Measurements from ENCODE around the gene RAB25.

RAB25 gene

GRCh38 chr1:156077430-156077760 lies 16.4 kb downstream of the RAB25 start:
- H3K36me3 ChIP-seq (ENCODE audit: control insufficient read depth, insufficient read depth, low read length), result no peaks in the 10 kb centered on the region
- H3K9me3 ChIP-seq (ENCODE audit: control insufficient read depth, insufficient read depth, low read length), result no peaks in the 10 kb centered on the region
- WGBS (ENCODE audit: insufficient coverage, insufficient read length), result no CpG with 5 or more reads among the region's 19 CpGs
- no peak overlapping the region for H3K27ac ChIP-seq (ENCODE audit: low read length)
- H3K4me3 ChIP-seq (ENCODE audit: low read length), result no peak overlapping the region
- H3K27me3 ChIP-seq (ENCODE audit: control insufficient read depth, insufficient read depth, low read length), result no peaks in the 10 kb centered on the region
- no peak for DNase-seq (ENCODE audit: low read depth, low spot score)
- H3K4me1 ChIP-seq (ENCODE audit: control insufficient read depth, insufficient read depth, low read length), result peaks cover 28% of the 10 kb centered on the region

GRCh38 chr1:156078728-156079127 lies 17.8 kb downstream of the RAB25 start:
- no peak overlapping the region for H3K4me3 ChIP-seq (ENCODE audit: low read length)

GRCh38 chr1:156079762-156080161 lies 18.8 kb downstream of the RAB25 start:
- no peak overlapping the region; the same call in 1 of the 2 replicates for H3K4me3 ChIP-seq (ENCODE audit: low read length)
- no CpG with 5 or more reads among the region's 5 CpGs for WGBS (ENCODE audit: insufficient coverage, insufficient read length)

More at GRCh38 chr1:156078728-156079127, 17.8 kb downstream of the RAB25 start:
- H3K36me3 ChIP-seq (ENCODE audit: control insufficient read depth, insufficient read depth, low read length), result no peaks in the 10 kb centered on the region
- H3K4me1 ChIP-seq (ENCODE audit: control insufficient read depth, insufficient read depth, low read length), result peaks cover 21% of the 10 kb centered on the region
- WGBS (ENCODE audit: insufficient coverage, insufficient read length), result no CpG with 5 or more reads among the region's 5 CpGs
- H3K9me3 ChIP-seq (ENCODE audit: control insufficient read depth, insufficient read depth, low read length), result no peaks in the 10 kb centered on the region
- no peak overlapping the region for H3K27ac ChIP-seq (ENCODE audit: low read length)
- no peak for DNase-seq (ENCODE audit: low read depth, low spot score)
- H3K27me3 ChIP-seq (ENCODE audit: control insufficient read depth, insufficient read depth, low read length), result no peaks in the 10 kb centered on the region

GRCh38 chr1:156080241-156080862 lies 19.4 kb downstream of the RAB25 start:
- H3K4me1 ChIP-seq (ENCODE audit: control insufficient read depth, insufficient read depth, low read length), result peaks cover 20% of the 10 kb centered on the region
- WGBS (ENCODE audit: insufficient coverage, insufficient read length), result no CpG with 5 or more reads among the region's 8 CpGs
- H3K4me3 ChIP-seq (ENCODE audit: low read length), result peak overlapping the region; percentile 49; the same call in 1 of the 2 replicates

More at GRCh38 chr1:156079762-156080161, 18.8 kb downstream of the RAB25 start:
- Histone ChIP-seq H3K27ac (ENCODE audit: low read length) (no peak overlapping the region), H3K9me3 (ENCODE audit: control insufficient read depth, insufficient read depth, low read length) (no peaks in the 10 kb centered on the region), H3K27me3 (ENCODE audit: control insufficient read depth, insufficient read depth, low read length) (no peaks in the 10 kb centered on the region), H3K36me3 (ENCODE audit: control insufficient read depth, insufficient read depth, low read length) (no peaks in the 10 kb centered on the region), H3K4me1 (ENCODE audit: control insufficient read depth, insufficient read depth, low read length) (peaks cover 23% of the 10 kb centered on the region)
- DNase-seq (ENCODE audit: low read depth, low spot score), result no peak

GRCh38 chr1:156080863-156081179 lies 19.9 kb downstream of the RAB25 start:
- WGBS (ENCODE audit: insufficient coverage, insufficient read length), result no CpG with 5 or more reads among the region's 4 CpGs
- Histone ChIP-seq H3K4me1 (ENCODE audit: control insufficient read depth, insufficient read depth, low read length) (peaks cover 17% of the 10 kb centered on the region), H3K4me3 (ENCODE audit: low read length) (peak overlapping the region; percentile 49), H3K36me3 (ENCODE audit: control insufficient read depth, insufficient read depth, low read length) (no peaks in the 10 kb centered on the region), H3K27me3 (ENCODE audit: control insufficient read depth, insufficient read depth, low read length) (no peaks in the 10 kb centered on the region), H3K9me3 (ENCODE audit: control insufficient read depth, insufficient read depth, low read length) (no peaks in the 10 kb centered on the region), H3K27ac (ENCODE audit: low read length) (no peak overlapping the region)
- no peak for DNase-seq (ENCODE audit: low read depth, low spot score)

More at GRCh38 chr1:156080241-156080862, 19.4 kb downstream of the RAB25 start:
- Histone ChIP-seq H3K9me3 (ENCODE audit: control insufficient read depth, insufficient read depth, low read length) (no peaks in the 10 kb centered on the region), H3K27me3 (ENCODE audit: control insufficient read depth, insufficient read depth, low read length) (no peaks in the 10 kb centered on the region), H3K27ac (ENCODE audit: low read length) (no peak overlapping the region), H3K36me3 (ENCODE audit: control insufficient read depth, insufficient read depth, low read length) (no peaks in the 10 kb centered on the region)
- DNase-seq (ENCODE audit: low read depth, low spot score), result no peak

- peaks cover 14% of the 10 kb centered on the region for H3K4me1 ChIP-seq (ENCODE audit: control insufficient read depth, insufficient read depth, low read length)
Measured at GRCh38 chr1:156081180-156081916, 20.4 kb downstream of the RAB25 start.

GRCh38 chr1:156081917-156082308 lies 21.0 kb downstream of the RAB25 start:
- WGBS (ENCODE audit: insufficient coverage, insufficient read length), result no CpG with 5 or more reads among the region's 10 CpGs

More at GRCh38 chr1:156081180-156081916, 20.4 kb downstream of the RAB25 start:
- WGBS (ENCODE audit: insufficient coverage, insufficient read length), result no CpG with 5 or more reads among the region's 61 CpGs
- no peak for DNase-seq (ENCODE audit: low read depth, low spot score)
- Histone ChIP-seq H3K27me3 (ENCODE audit: control insufficient read depth, insufficient read depth, low read length) (no peaks in the 10 kb centered on the region), H3K36me3 (ENCODE audit: control insufficient read depth, insufficient read depth, low read length) (no peaks in the 10 kb centered on the region), H3K9me3 (ENCODE audit: control insufficient read depth, insufficient read depth, low read length) (no peaks in the 10 kb centered on the region), H3K27ac (ENCODE audit: low read length) (no peak overlapping the region), H3K4me3 (ENCODE audit: low read length) (peak overlapping the region; percentile 49)

GRCh38 chr1:156082309-156083091 lies 21.5 kb downstream of the RAB25 start, which contains the start of gene MEX3A:
MEX3A (minus strand) TSS chr1:156082465; CDS start chr1:156081998, 467 bp downstream.
- H3K27ac ChIP-seq (ENCODE audit: low read length), result no peak within 1 kb of the TSS
- WGBS (ENCODE audit: insufficient coverage, insufficient read length), result no CpG with 5 or more reads among the region's 62 CpGs
- H3K4me1 ChIP-seq (ENCODE audit: control insufficient read depth, insufficient read depth, low read length), result peaks cover 6% of the 10 kb centered on the region; the same call in 1 of the 2 replicates
- no peak for DNase-seq (ENCODE audit: low read depth, low spot score)
- H3K27me3 ChIP-seq (ENCODE audit: control insufficient read depth, insufficient read depth, low read length), result no peaks in the 10 kb centered on the region
- H3K9me3 ChIP-seq (ENCODE audit: control insufficient read depth, insufficient read depth, low read length), result no peaks in the 10 kb centered on the region
- H3K36me3 ChIP-seq (ENCODE audit: control insufficient read depth, insufficient read depth, low read length), result no peaks in the 10 kb centered on the region
- H3K4me3 ChIP-seq (ENCODE audit: low read length), result peak within 1 kb of the TSS; percentile 49

More at GRCh38 chr1:156081917-156082308, 21.0 kb downstream of the RAB25 start:
- Histone ChIP-seq H3K27me3 (ENCODE audit: control insufficient read depth, insufficient read depth, low read length) (no peaks in the 10 kb centered on the region), H3K4me1 (ENCODE audit: control insufficient read depth, insufficient read depth, low read length) (peaks cover 11% of the 10 kb centered on the region), H3K27ac (ENCODE audit: low read length) (no peak overlapping the region), H3K36me3 (ENCODE audit: control insufficient read depth, insufficient read depth, low read length) (no peaks in the 10 kb centered on the region), H3K4me3 (ENCODE audit: low read length) (peak overlapping the region; percentile 49), H3K9me3 (ENCODE audit: control insufficient read depth, insufficient read depth, low read length) (no peaks in the 10 kb centered on the region)
- DNase-seq (ENCODE audit: low read depth, low spot score), result no peak

GRCh38 chr1:156083800-156084790 lies 23.1 kb downstream of the RAB25 start:
- no CpG with 5 or more reads among the region's 7 CpGs for WGBS (ENCODE audit: insufficient coverage, insufficient read length)
- Histone ChIP-seq H3K4me1 (ENCODE audit: control insufficient read depth, insufficient read depth, low read length) (0 out of 2 replicates have a peak, but pooled peaks cover 4% of the 10 kb centered on the region), H3K36me3 (ENCODE audit: control insufficient read depth, insufficient read depth, low read length) (no peaks in the 10 kb centered on the region), H3K9me3 (ENCODE audit: control insufficient read depth, insufficient read depth, low read length) (no peaks in the 10 kb centered on the region), H3K4me3 (ENCODE audit: low read length) (peak overlapping the region; percentile 3; the same call in 1 of the 2 replicates), H3K27me3 (ENCODE audit: control insufficient read depth, insufficient read depth, low read length) (no peaks in the 10 kb centered on the region), H3K27ac (ENCODE audit: low read length) (no peak overlapping the region)
- DNase-seq (ENCODE audit: low read depth, low spot score), result no peak
